Smooth muscle cell of the coronary artery (primary cell): ENCODE data around the gene ARHGEF28. TPM values are rescaled to one million over a fixed set of nuclear protein-coding genes. Genes with fewer than 3 reads are reported as not detected.

ENCODE experiments used
- total RNA-seq: library from RNA; depleted of rRNA; stranded (reverse); fragments of >200 nt; gene quantifications from 2 replicates; pipeline ENCODE4 v1.2.3, GENCODE V29; 2014; ENCODE audit warnings: low replicate concordance

Gene ARHGEF28, protein sequence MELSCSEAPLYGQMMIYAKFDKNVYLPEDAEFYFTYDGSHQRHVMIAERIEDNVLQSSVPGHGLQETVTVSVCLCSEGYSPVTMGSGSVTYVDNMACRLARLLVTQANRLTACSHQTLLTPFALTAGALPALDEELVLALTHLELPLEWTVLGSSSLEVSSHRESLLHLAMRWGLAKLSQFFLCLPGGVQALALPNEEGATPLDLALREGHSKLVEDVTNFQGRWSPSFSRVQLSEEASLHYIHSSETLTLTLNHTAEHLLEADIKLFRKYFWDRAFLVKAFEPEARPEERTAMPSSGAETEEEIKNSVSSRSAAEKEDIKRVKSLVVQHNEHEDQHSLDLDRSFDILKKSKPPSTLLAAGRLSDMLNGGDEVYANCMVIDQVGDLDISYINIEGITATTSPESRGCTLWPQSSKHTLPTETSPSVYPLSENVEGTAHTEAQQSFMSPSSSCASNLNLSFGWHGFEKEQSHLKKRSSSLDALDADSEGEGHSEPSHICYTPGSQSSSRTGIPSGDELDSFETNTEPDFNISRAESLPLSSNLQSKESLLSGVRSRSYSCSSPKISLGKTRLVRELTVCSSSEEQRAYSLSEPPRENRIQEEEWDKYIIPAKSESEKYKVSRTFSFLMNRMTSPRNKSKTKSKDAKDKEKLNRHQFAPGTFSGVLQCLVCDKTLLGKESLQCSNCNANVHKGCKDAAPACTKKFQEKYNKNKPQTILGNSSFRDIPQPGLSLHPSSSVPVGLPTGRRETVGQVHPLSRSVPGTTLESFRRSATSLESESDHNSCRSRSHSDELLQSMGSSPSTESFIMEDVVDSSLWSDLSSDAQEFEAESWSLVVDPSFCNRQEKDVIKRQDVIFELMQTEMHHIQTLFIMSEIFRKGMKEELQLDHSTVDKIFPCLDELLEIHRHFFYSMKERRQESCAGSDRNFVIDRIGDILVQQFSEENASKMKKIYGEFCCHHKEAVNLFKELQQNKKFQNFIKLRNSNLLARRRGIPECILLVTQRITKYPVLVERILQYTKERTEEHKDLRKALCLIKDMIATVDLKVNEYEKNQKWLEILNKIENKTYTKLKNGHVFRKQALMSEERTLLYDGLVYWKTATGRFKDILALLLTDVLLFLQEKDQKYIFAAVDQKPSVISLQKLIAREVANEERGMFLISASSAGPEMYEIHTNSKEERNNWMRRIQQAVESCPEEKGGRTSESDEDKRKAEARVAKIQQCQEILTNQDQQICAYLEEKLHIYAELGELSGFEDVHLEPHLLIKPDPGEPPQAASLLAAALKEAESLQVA (N-terminal part only)
- total RNA-seq: 4.3 and 26.2 TPM in 2 replicates

GRCh38 chr5:73625944-73626811 lies at the start of gene ARHGEF28:
Gene ARHGEF28 (plus strand): TSS chr5:73626196. CDS start chr5:73684852, 58,656 bp downstream.

Other genes with a start within 250 kb of the ARHGEF28 start
- gene FOXD1, start 177.4 kb upstream of the ARHGEF28 start, total RNA-seq: 0.82 and 2.5 TPM in 2 replicates
- 120 and 233 TPM in 2 replicates for gene BTF3, start 127.8 kb upstream of the ARHGEF28 start, total RNA-seq
- gene ANKRA2, start 60.6 kb upstream of the ARHGEF28 start, total RNA-seq: 14.5 and 17.0 TPM in 2 replicates
- gene UTP15, start 60.5 kb upstream of the ARHGEF28 start, total RNA-seq: 8.5 and 14.5 TPM in 2 replicates